ENCODE data around the gene SLC25A47. TPM values are rescaled to one million over a fixed set of nuclear protein-coding genes. Genes with fewer than 3 reads are reported as not detected.

Gene SLC25A47
- total RNA-seq (2021): not detected in 3 replicates
- Bru-seq, nascent RNA: percentile 10 among the genes with signal in this experiment
- long read RNA-seq, experiment 1: 0 reads
- long read RNA-seq, experiment 2: 0 reads
- long read RNA-seq, experiment 3: 0 reads

DNA sequence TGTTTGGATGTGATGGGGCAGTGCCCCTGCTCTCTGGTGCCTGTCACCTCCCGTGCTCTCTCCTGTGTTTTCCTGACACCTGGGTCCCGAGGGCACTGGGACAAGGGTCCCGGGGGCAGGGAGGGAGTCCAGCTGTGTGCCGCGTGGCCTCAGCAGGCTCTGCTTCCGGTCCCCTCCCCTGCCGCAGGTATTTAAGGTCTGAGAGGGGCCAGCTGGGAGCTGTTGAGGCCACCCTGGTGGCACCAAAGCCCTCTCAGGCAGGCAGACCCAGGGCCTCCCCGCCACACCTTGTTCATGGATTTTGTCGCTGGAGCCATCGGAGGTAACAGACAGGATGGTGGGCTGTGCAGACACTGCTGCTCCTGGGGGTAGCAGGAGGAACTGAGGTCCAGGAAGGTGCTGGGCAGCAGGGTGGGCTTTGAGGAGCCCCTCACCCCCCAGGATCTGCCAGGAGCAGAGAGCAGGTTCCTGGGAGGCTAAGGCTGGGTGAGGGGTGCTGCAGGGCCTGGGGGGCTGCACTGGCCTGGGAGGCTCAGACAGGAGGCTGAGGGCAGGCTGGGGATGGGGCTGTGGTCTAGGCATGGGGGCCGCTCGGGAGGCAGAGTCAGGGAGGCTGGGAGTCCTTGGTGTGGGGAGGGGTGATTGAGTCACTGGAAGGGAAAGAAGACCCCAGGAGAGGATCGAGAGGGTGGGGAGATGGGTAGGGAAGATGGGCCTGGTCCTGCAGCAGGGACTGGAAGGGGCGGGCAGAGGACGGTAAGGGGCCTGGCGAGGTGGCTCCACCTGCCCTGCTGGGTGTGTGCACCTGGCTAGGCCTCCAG, at the start of gene SLC25A47:
Gene SLC25A47, plus strand, starts transcription at position 219 of the 821 bp plus-strand sequence. Its CDS starts 76 bp downstream, at position 295.
- ChIA-PET CTCF (interaction anchor here (0.7 kb wide), 1 partner anchor 20 kb away, joined by 3 read pairs; no protein-coding TSS in a partner anchor), POLR2A (no interaction called here)
- H3K9me3 Mint-ChIP-seq: no peaks in the 10 kb centered on the region
- ATAC-seq (no peak), DNase-seq (ENCODE audit: low spot score) (no peak)
- H3K36me3 Mint-ChIP-seq: no peaks in the 10 kb centered on the region
- no peak within 1 kb of the TSS for H3K4me3 Mint-ChIP-seq
- peaks cover 3% of the 10 kb centered on the region; the same call in 1 of the 2 replicates for H3K4me1 Mint-ChIP-seq
- no peaks in the 10 kb centered on the region for H3K27me3 Mint-ChIP-seq (ENCODE audit: low read depth)
- peak within 1 kb of the TSS; percentile 74; the same call in 1 of the 2 replicates for H3K27ac Mint-ChIP-seq
- TF ChIP-seq ZNF232 (CRISPR knock-in tag; IDR thresholded peaks at IDR 0.05) (no peak), TCF7 (CRISPR knock-in tag; IDR thresholded peaks at IDR 0.05; ENCODE audit: low read depth) (no peak), CREM (CRISPR knock-in tag; IDR thresholded peaks at IDR 0.05) (no peak), FOXK1 (CRISPR knock-in tag; IDR thresholded peaks at IDR 0.05) (no peak), JUN (CRISPR knock-in tag; IDR thresholded peaks at IDR 0.05) (no peak), CTCF (IDR thresholded peaks at IDR 0.05) (no peak), PRRX2 (CRISPR knock-in tag; IDR thresholded peaks at IDR 0.05) (no peak)
- TF ChIP-seq, protein P1, sequence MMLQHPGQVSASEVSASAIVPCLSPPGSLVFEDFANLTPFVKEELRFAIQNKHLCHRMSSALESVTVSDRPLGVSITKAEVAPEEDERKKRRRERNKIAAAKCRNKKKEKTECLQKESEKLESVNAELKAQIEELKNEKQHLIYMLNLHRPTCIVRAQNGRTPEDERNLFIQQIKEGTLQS (CRISPR knock-in tag; conservative IDR thresholded peaks at IDR 0.05): no peak
- TF ChIP-seq, protein P2, sequence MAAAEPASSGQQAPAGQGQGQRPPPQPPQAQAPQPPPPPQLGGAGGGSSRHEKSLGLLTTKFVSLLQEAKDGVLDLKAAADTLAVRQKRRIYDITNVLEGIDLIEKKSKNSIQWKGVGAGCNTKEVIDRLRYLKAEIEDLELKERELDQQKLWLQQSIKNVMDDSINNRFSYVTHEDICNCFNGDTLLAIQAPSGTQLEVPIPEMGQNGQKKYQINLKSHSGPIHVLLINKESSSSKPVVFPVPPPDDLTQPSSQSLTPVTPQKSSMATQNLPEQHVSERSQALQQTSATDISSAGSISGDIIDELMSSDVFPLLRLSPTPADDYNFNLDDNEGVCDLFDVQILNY (CRISPR knock-in tag; IDR thresholded peaks at IDR 0.05): no peak
- TF ChIP-seq, protein P3, sequence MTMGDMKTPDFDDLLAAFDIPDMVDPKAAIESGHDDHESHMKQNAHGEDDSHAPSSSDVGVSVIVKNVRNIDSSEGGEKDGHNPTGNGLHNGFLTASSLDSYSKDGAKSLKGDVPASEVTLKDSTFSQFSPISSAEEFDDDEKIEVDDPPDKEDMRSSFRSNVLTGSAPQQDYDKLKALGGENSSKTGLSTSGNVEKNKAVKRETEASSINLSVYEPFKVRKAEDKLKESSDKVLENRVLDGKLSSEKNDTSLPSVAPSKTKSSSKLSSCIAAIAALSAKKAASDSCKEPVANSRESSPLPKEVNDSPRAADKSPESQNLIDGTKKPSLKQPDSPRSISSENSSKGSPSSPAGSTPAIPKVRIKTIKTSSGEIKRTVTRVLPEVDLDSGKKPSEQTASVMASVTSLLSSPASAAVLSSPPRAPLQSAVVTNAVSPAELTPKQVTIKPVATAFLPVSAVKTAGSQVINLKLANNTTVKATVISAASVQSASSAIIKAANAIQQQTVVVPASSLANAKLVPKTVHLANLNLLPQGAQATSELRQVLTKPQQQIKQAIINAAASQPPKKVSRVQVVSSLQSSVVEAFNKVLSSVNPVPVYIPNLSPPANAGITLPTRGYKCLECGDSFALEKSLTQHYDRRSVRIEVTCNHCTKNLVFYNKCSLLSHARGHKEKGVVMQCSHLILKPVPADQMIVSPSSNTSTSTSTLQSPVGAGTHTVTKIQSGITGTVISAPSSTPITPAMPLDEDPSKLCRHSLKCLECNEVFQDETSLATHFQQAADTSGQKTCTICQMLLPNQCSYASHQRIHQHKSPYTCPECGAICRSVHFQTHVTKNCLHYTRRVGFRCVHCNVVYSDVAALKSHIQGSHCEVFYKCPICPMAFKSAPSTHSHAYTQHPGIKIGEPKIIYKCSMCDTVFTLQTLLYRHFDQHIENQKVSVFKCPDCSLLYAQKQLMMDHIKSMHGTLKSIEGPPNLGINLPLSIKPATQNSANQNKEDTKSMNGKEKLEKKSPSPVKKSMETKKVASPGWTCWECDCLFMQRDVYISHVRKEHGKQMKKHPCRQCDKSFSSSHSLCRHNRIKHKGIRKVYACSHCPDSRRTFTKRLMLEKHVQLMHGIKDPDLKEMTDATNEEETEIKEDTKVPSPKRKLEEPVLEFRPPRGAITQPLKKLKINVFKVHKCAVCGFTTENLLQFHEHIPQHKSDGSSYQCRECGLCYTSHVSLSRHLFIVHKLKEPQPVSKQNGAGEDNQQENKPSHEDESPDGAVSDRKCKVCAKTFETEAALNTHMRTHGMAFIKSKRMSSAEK (CRISPR knock-in tag; IDR thresholded peaks at IDR 0.05; ENCODE audit: borderline replicate concordance): no peak

- Mint-ChIP-seq H3K36me3 (peaks cover 11% of the 10 kb centered on the region), H3K9me3 (no peaks in the 10 kb centered on the region), H3K27ac (peak overlapping the region; percentile 57), H3K4me3 (peak overlapping the region; percentile 39), H3K4me1 (peaks cover 60% of the 10 kb centered on the region), H3K27me3 (ENCODE audit: low read depth) (no peaks in the 10 kb centered on the region)
- POLR2A ChIA-PET: interaction anchor here (0.6 kb wide), 1 partner anchor 42 kb away, joined by 3 read pairs; no protein-coding TSS in a partner anchor
- ATAC-seq: no peak
- DNase-seq (ENCODE audit: low spot score): no peak
- CTCF ChIA-PET: interaction anchor here (0.8 to 1.4 kb wide), 4 partner anchors 9 to 31 kb away, joined by 3 to 6 read pairs (median 4); no protein-coding TSS in a partner anchor
- TF ChIP-seq ELF4 (CRISPR knock-in tag; IDR thresholded peaks at IDR 0.05; ENCODE audit: low read depth): no peak
- no peak for TF ChIP-seq GRHL2 (CRISPR knock-in tag; IDR thresholded peaks at IDR 0.05; ENCODE audit: insufficient replicate concordance, severe bottlenecking)
- TF ChIP-seq ZNF425 (CRISPR knock-in tag; conservative IDR thresholded peaks at IDR 0.05): no peak
- TF ChIP-seq ZBTB21 (CRISPR knock-in tag; IDR thresholded peaks at IDR 0.05; ENCODE audit: borderline replicate concordance): no peak
- TF ChIP-seq ZNF416 (CRISPR knock-in tag; IDR thresholded peaks at IDR 0.05): no peak
- TF ChIP-seq E2F4 (CRISPR knock-in tag; IDR thresholded peaks at IDR 0.05; ENCODE audit: borderline replicate concordance, low read depth): no peak
- TF ChIP-seq, protein P4, sequence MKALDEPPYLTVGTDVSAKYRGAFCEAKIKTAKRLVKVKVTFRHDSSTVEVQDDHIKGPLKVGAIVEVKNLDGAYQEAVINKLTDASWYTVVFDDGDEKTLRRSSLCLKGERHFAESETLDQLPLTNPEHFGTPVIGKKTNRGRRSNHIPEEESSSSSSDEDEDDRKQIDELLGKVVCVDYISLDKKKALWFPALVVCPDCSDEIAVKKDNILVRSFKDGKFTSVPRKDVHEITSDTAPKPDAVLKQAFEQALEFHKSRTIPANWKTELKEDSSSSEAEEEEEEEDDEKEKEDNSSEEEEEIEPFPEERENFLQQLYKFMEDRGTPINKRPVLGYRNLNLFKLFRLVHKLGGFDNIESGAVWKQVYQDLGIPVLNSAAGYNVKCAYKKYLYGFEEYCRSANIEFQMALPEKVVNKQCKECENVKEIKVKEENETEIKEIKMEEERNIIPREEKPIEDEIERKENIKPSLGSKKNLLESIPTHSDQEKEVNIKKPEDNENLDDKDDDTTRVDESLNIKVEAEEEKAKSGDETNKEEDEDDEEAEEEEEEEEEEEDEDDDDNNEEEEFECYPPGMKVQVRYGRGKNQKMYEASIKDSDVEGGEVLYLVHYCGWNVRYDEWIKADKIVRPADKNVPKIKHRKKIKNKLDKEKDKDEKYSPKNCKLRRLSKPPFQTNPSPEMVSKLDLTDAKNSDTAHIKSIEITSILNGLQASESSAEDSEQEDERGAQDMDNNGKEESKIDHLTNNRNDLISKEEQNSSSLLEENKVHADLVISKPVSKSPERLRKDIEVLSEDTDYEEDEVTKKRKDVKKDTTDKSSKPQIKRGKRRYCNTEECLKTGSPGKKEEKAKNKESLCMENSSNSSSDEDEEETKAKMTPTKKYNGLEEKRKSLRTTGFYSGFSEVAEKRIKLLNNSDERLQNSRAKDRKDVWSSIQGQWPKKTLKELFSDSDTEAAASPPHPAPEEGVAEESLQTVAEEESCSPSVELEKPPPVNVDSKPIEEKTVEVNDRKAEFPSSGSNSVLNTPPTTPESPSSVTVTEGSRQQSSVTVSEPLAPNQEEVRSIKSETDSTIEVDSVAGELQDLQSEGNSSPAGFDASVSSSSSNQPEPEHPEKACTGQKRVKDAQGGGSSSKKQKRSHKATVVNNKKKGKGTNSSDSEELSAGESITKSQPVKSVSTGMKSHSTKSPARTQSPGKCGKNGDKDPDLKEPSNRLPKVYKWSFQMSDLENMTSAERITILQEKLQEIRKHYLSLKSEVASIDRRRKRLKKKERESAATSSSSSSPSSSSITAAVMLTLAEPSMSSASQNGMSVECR (CRISPR knock-in tag; IDR thresholded peaks at IDR 0.05; ENCODE audit: borderline replicate concordance): no peak
Observed at GRCh38 chr14:100274250-100274649, 48.9 kb upstream of the SLC25A47 start.
